K562 (cell line): ENCODE measurements around the gene NAIF1. TPM values are rescaled to one million over a fixed set of nuclear protein-coding genes. Genes with fewer than 3 reads are reported as not detected.

Experiments
- C11orf30 ChIP-seq: fragments of 450-650 bp; IDR thresholded peaks from 2 replicates; pipeline ENCODE4 v1.6.1; 2016; ENCODE audit warnings: low read depth, mild to moderate bottlenecking
- GATAD2B ChIP-seq: fragments of 450-650 bp; IDR thresholded peaks from 2 replicates; pipeline ENCODE4 v1.6.1; 2017; ENCODE audit warnings: mild to moderate bottlenecking, borderline replicate concordance
- HOXB6 ChIP-seq: fragments of 250-450 bp; sonication (Bioruptor Pico); IDR thresholded peaks from 2 replicates; pipeline ENCODE4 v1.5.1; 2022; ENCODE audit warnings: mild to moderate bottlenecking, borderline replicate concordance
- JUN ChIP-seq, 2 experiments: sonication (generic) in 1 of 2; formaldehyde crosslinking in 1 of 2; IDR thresholded peaks; 2 replicates each; pipeline versions ENCODE4 v1.6.1 to v1.8.0; 2012 to 2022; ENCODE audit warnings: borderline replicate concordance in 2 of 2, mild to moderate bottlenecking in 2 of 2, improper control_type of control experiment in 1 of 2, low read depth in 1 of 2, low read length in 1 of 2, missing genetic modification reagents in 1 of 2
- KLF13 ChIP-seq: fragments of 450-650 bp; IDR thresholded peaks from 2 replicates; pipeline ENCODE4 v1.6.1; 2016; ENCODE audit warnings: missing genetic modification characterization, low read depth, mild to moderate bottlenecking, missing compliant biosample characterization, moderate library complexity, borderline replicate concordance
- MBD2 ChIP-seq: sonication (generic); IDR thresholded peaks from 2 replicates; pipeline ENCODE4 v1.6.1; 2016; ENCODE audit warnings: low read depth, borderline replicate concordance
- MECOM ChIP-seq: fragments of 250-450 bp; sonication (Bioruptor Pico); IDR thresholded peaks from 2 replicates; pipeline ENCODE4 v1.8.0; 2022; ENCODE audit warnings: inconsistent platforms
- MTA1 ChIP-seq: fragments of 450-650 bp; IDR thresholded peaks from 2 replicates; pipeline ENCODE4 v1.6.1; 2017; ENCODE audit warnings: borderline replicate concordance
- NFIX ChIP-seq: fragments of 250-450 bp; sonication (Bioruptor Pico); IDR thresholded peaks from 2 replicates; pipeline ENCODE4 v1.4.0; 2020; ENCODE audit warnings: low read depth, mild to moderate bottlenecking, moderate library complexity
- PTTG1 ChIP-seq: fragments of 450-650 bp; IDR thresholded peaks from 2 replicates; pipeline ENCODE4 v1.6.1; 2016; ENCODE audit warnings: low read depth, mild to moderate bottlenecking, missing genetic modification characterization, missing compliant biosample characterization
- RBM25 ChIP-seq: fragments of 200-400 bp; formaldehyde crosslinking; IDR thresholded peaks from 2 replicates; pipeline ENCODE4 v1.6.1; 2018; ENCODE audit warnings: low read length, low read depth, moderate library complexity; ENCODE audit not compliant: severe bottlenecking
- SREBF2 ChIP-seq: sonication (generic); formaldehyde crosslinking; IDR thresholded peaks from 2 replicates; pipeline ENCODE4 v1.4.0; 2020; ENCODE audit warnings: mild to moderate bottlenecking, missing genetic modification reagents
- TAF9B ChIP-seq: fragments of 450-650 bp; IDR thresholded peaks from 2 replicates; pipeline ENCODE4 v1.6.1; 2018; ENCODE audit warnings: mild to moderate bottlenecking; ENCODE audit not compliant: partially characterized antibody
- XRCC3 ChIP-seq: fragments of 450-650 bp; IDR thresholded peaks from 2 replicates; pipeline ENCODE4 v1.6.1; 2017; ENCODE audit warnings: mild to moderate bottlenecking, moderate library complexity
- YY1 ChIP-seq, 3 experiments: IDR thresholded peaks; 2 replicates each; pipeline ENCODE4 v1.6.1; 2011; ENCODE audit warnings: low read length in 2 of 3, mild to moderate bottlenecking in 2 of 3, moderate library complexity in 2 of 3, borderline replicate concordance in 1 of 3, control low read depth in 1 of 3, low read depth in 1 of 3; ENCODE audit not compliant: insufficient read depth in 3 of 3, insufficient replicate concordance in 2 of 3, control insufficient read depth in 1 of 3, insufficient read length in 1 of 3; ENCODE audit errors: extremely low read depth in 1 of 3
- ZNF174 ChIP-seq: fragments of 250-450 bp; sonication (Bioruptor Pico); IDR thresholded peaks from 2 replicates; pipeline ENCODE4 v1.4.0; 2020; ENCODE audit warnings: mild to moderate bottlenecking
- ZNF280B ChIP-seq: fragments of 250-450 bp; sonication (Bioruptor Pico); IDR thresholded peaks from 2 replicates; pipeline ENCODE4 v1.5.1; 2021; ENCODE audit warnings: mild to moderate bottlenecking
- ZNF511 ChIP-seq: sonication (generic); formaldehyde crosslinking; IDR thresholded peaks from 2 replicates; pipeline ENCODE4 v1.8.0; 2022; ENCODE audit warnings: mild to moderate bottlenecking, missing genetic modification reagents
- ZNF696 ChIP-seq: fragments of 250-450 bp; sonication (Bioruptor Pico); conservative IDR thresholded peaks from 2 replicates; pipeline ENCODE4 v1.4.0; 2020; ENCODE audit warnings: mild to moderate bottlenecking, moderate library complexity
- polyA plus RNA-seq, 8 experiments: library from polyadenylated mRNA; depleted of rRNA in 4 of 8; stranded (reverse) in 5 of 8; unstranded in 3 of 8; fragments of >200 nt; fragmentation: Nextera tagmentation in 2 of 8; fragmentation: Illumina TruSeq in 1 of 8; extraction: Ambion mirVana in 2 of 8; extraction: Trizol in 1 of 8; gene quantifications; 2 replicates each; pipeline versions ENCODE4 v1.2.1 to v1.2.3, GENCODE V29; 2011 to 2014; ENCODE audit warnings: inconsistent platforms in 1 of 8, missing spikeins in 1 of 8
- total RNA-seq, 7 experiments: library from RNA; depleted of rRNA in 6 of 7; stranded (reverse); fragments of >200 nt in 6 of 7; fragmentation: Illumina TruSeq in 2 of 7; extraction: Trizol in 2 of 7; gene quantifications; 2 replicates each; pipeline versions ENCODE4 v1.2.1 to v1.2.3, GENCODE V29; 2011 to 2021; ENCODE audit warnings: low replicate concordance in 1 of 7
- TF ChIP-seq, protein P1 (sequence below): fragments of 250-450 bp; sonication (Bioruptor Pico); IDR thresholded peaks from 2 replicates; pipeline ENCODE4 v1.8.0; 2021; ENCODE audit warnings: borderline replicate concordance, mild to moderate bottlenecking, moderate library complexity; ENCODE audit not compliant: poor library complexity, severe bottlenecking
- TF ChIP-seq, protein P2 (sequence below): fragments of 250-450 bp; sonication (Bioruptor Pico); IDR thresholded peaks from 2 replicates; pipeline ENCODE4 v1.4.0; 2020
- TF ChIP-seq, protein P3 (sequence below): fragments of 450-650 bp; formaldehyde crosslinking; IDR thresholded peaks from 2 replicates; pipeline ENCODE4 v1.4.0; 2020; ENCODE audit warnings: mild to moderate bottlenecking

NAIF1 gene
- total and polyA plus RNA-seq, 9 of the 15 experiments (the other 6 are each of a cell fraction or from before 2014, with no cell fraction given), result 4.8 to 26.6 (median 17.2) TPM

GRCh38 chr9:128067645-128068385, 695 bp upstream of the NAIF1 start, which contains the start of gene SLC25A25 (continued):
- TF ChIP-seq YY1 (IDR thresholded peaks at IDR 0.05; ENCODE audit: borderline replicate concordance in 1 of 3, control insufficient read depth in 1 of 3, extremely low read depth in 1 of 3, insufficient read depth in 3 of 3, insufficient read length in 1 of 3, insufficient replicate concordance in 2 of 3, low read depth in 1 of 3, low read length in 2 of 3) (peak in 2 of 3 experiments; percentile 32 to 42), TAF9B (no peak), MECOM (CRISPR knock-in tag) (no peak), JUN (IDR thresholded peaks at IDR 0.05; ENCODE audit: borderline replicate concordance, low read depth, low read length) (no peak; the same call in 1 of the 2 replicates), JUN (CRISPR knock-in tag; IDR thresholded peaks at IDR 0.05; ENCODE audit: borderline replicate concordance) (no peak), C11orf30 (no peak), PTTG1 (tag) (no peak), HOXB6 (CRISPR knock-in tag) (0 out of 2 replicates have a peak, but pooled peaks have one; percentile 50), ZNF280B (no peak), MTA1 (no peak), SREBF2 (no peak), GATAD2B (no peak), ZNF696 (no peak), MBD2 (no peak), KLF13 (tag) (no peak), ZNF511 (CRISPR knock-in tag) (0 out of 2 replicates have a peak, but pooled peaks have one; percentile 21), NFIX (no peak), RBM25 (no peak), XRCC3 (no peak), ZNF174 (CRISPR knock-in tag) (no peak)
- TF ChIP-seq, protein P1, sequence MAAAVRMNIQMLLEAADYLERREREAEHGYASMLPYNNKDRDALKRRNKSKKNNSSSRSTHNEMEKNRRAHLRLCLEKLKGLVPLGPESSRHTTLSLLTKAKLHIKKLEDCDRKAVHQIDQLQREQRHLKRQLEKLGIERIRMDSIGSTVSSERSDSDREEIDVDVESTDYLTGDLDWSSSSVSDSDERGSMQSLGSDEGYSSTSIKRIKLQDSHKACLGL (CRISPR knock-in tag), result no peak
- TF ChIP-seq, protein P2, sequence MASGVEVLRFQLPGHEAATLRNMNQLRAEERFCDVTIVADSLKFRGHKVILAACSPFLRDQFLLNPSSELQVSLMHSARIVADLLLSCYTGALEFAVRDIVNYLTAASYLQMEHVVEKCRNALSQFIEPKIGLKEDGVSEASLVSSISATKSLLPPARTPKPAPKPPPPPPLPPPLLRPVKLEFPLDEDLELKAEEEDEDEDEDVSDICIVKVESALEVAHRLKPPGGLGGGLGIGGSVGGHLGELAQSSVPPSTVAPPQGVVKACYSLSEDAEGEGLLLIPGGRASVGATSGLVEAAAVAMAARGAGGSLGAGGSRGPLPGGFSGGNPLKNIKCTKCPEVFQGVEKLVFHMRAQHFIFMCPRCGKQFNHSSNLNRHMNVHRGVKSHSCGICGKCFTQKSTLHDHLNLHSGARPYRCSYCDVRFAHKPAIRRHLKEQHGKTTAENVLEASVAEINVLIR (CRISPR knock-in tag), result no peak
- TF ChIP-seq, protein P3, sequence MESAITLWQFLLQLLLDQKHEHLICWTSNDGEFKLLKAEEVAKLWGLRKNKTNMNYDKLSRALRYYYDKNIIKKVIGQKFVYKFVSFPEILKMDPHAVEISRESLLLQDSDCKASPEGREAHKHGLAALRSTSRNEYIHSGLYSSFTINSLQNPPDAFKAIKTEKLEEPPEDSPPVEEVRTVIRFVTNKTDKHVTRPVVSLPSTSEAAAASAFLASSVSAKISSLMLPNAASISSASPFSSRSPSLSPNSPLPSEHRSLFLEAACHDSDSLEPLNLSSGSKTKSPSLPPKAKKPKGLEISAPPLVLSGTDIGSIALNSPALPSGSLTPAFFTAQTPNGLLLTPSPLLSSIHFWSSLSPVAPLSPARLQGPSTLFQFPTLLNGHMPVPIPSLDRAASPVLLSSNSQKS (CRISPR knock-in tag), result no peak
